HG03469 (cell line): ENCODE results near the gene SLF2.

Experiments used
- ATAC-seq: cut with Tn5 transposase; IDR thresholded peaks from one replicate; pipeline ENCODE4 v1.9.1; 2021; ENCODE audit warnings: mild to moderate bottlenecking, moderate library complexity, moderate number of reproducible peaks; ENCODE audit not compliant: unreplicated experiment

Gene SLF2

GRCh38 chr10:100912605-100913469, at the start of gene SLF2:
Gene SLF2 (plus strand): TSS chr10:100912963. CDS start chr10:100913111, 148 bp downstream.
- peak; percentile 74 for ATAC-seq

GRCh38 chr10:100863433-100863832, 49.3 kb upstream of the SLF2 start:
- no peak for ATAC-seq

- ATAC-seq, result no peak
Observed at GRCh38 chr10:100864036-100864885, 48.5 kb upstream of the SLF2 start.

GRCh38 chr10:100864978-100865377, 47.8 kb upstream of the SLF2 start:
- no peak for ATAC-seq

- no peak for ATAC-seq
Observed at GRCh38 chr10:100866010-100866409, 46.8 kb upstream of the SLF2 start.

- no peak for ATAC-seq
Observed at GRCh38 chr10:100866575-100867098, 46.1 kb upstream of the SLF2 start.

GRCh38 chr10:100867261-100867963, 45.4 kb upstream of the SLF2 start:
- no peak for ATAC-seq

GRCh38 chr10:100868382-100868781, 44.4 kb upstream of the SLF2 start:
- no peak for ATAC-seq

- ATAC-seq, result no peak
Observed at GRCh38 chr10:100869399-100869798, 43.4 kb upstream of the SLF2 start.

- ATAC-seq, result no peak
Observed at GRCh38 chr10:100872034-100872791, 40.5 kb upstream of the SLF2 start.

- no peak for ATAC-seq
Observed at GRCh38 chr10:100873146-100873826, 39.5 kb upstream of the SLF2 start.

GRCh38 chr10:100873827-100874326, 38.9 kb upstream of the SLF2 start:
- no peak for ATAC-seq

- no peak for ATAC-seq
Observed at GRCh38 chr10:100874702-100875483, 37.9 kb upstream of the SLF2 start.

GRCh38 chr10:100875484-100876166, 37.1 kb upstream of the SLF2 start:
- ATAC-seq, result no peak

GRCh38 chr10:100876585-100877460, 35.9 kb upstream of the SLF2 start:
- ATAC-seq, result no peak

GRCh38 chr10:100877461-100877850, 35.3 kb upstream of the SLF2 start:
- ATAC-seq, result no peak

- no peak for ATAC-seq
Observed at GRCh38 chr10:100878291-100878910, 34.4 kb upstream of the SLF2 start.
